Effector memory CD4-positive, alpha-beta T cell (primary cell): ENCODE data around the gene WASHC2C.
"Not testable (repeated sequence)": the region's sequence is repeated elsewhere in the genome, so short reads cannot be mapped to it uniquely, and the experiment has no call there.

Source experiments
- DNase-seq, 3 donors: peaks; one replicate each; pipeline ENCODE4 v3.0.0-alpha.2; 2020
- H3K27ac ChIP-seq: 2 replicates; pipeline ENCODE4 v1.7.0; 2013; ENCODE audit warnings: mild to moderate bottlenecking, low read length, moderate library complexity; ENCODE audit not compliant: insufficient read depth, poor library complexity, severe bottlenecking
- H3K27me3 ChIP-seq: replicated peaks from 2 replicates; pipeline ENCODE4 v1.7.0; 2013; ENCODE audit warnings: mild to moderate bottlenecking, low read length; ENCODE audit not compliant: insufficient read depth, control insufficient read depth, poor library complexity, severe bottlenecking
- H3K36me3 ChIP-seq: 2 replicates; pipeline ENCODE4 v1.7.0; 2013; ENCODE audit warnings: mild to moderate bottlenecking, low read length, moderate library complexity; ENCODE audit not compliant: control insufficient read depth, insufficient read depth
- H3K4me1 ChIP-seq: 2 replicates; pipeline ENCODE4 v1.7.0; 2013; ENCODE audit warnings: low read length, mild to moderate bottlenecking; ENCODE audit not compliant: control insufficient read depth, insufficient read depth, poor library complexity, severe bottlenecking
- H3K4me3 ChIP-seq: 2 replicates; pipeline ENCODE4 v1.7.0; 2013; ENCODE audit warnings: low read length, low read depth, mild to moderate bottlenecking; ENCODE audit not compliant: insufficient read depth, poor library complexity, severe bottlenecking
- H3K9me3 ChIP-seq: 2 replicates; pipeline ENCODE4 v1.7.0; 2013; ENCODE audit warnings: mild to moderate bottlenecking, low read length, moderate library complexity; ENCODE audit not compliant: control insufficient read depth
- total RNA-seq, 3 donors: gene quantifications; one replicate each; lab custom pipeline; 2026; lab: John Stamatoyannopoulos, UW

Gene WASHC2C, protein sequence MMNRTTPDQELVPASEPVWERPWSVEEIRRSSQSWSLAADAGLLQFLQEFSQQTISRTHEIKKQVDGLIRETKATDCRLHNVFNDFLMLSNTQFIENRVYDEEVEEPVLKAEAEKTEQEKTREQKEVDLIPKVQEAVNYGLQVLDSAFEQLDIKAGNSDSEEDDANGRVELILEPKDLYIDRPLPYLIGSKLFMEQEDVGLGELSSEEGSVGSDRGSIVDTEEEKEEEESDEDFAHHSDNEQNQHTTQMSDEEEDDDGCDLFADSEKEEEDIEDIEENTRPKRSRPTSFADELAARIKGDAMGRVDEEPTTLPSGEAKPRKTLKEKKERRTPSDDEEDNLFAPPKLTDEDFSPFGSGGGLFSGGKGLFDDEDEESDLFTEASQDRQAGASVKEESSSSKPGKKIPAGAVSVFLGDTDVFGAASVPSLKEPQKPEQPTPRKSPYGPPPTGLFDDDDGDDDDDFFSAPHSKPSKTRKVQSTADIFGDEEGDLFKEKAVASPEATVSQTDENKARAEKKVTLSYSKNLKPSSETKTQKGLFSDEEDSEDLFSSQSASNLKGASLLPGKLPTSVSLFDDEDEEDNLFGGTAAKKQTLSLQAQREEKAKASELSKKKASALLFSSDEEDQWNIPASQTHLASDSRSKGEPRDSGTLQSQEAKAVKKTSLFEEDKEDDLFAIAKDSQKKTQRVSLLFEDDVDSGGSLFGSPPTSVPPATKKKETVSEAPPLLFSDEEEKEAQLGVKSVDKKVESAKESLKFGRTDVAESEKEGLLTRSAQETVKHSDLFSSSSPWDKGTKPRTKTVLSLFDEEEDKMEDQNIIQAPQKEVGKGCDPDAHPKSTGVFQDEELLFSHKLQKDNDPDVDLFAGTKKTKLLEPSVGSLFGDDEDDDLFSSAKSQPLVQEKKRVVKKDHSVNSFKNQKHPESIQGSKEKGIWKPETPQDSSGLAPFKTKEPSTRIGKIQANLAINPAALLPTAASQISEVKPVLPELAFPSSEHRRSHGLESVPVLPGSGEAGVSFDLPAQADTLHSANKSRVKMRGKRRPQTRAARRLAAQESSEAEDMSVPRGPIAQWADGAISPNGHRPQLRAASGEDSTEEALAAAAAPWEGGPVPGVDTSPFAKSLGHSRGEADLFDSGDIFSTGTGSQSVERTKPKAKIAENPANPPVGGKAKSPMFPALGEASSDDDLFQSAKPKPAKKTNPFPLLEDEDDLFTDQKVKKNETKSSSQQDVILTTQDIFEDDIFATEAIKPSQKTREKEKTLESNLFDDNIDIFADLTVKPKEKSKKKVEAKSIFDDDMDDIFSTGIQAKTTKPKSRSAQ (N-terminal part only)
- 73.7 to 88.3 (median 82.1) reads per million in 3 donors for total RNA-seq

DNA sequence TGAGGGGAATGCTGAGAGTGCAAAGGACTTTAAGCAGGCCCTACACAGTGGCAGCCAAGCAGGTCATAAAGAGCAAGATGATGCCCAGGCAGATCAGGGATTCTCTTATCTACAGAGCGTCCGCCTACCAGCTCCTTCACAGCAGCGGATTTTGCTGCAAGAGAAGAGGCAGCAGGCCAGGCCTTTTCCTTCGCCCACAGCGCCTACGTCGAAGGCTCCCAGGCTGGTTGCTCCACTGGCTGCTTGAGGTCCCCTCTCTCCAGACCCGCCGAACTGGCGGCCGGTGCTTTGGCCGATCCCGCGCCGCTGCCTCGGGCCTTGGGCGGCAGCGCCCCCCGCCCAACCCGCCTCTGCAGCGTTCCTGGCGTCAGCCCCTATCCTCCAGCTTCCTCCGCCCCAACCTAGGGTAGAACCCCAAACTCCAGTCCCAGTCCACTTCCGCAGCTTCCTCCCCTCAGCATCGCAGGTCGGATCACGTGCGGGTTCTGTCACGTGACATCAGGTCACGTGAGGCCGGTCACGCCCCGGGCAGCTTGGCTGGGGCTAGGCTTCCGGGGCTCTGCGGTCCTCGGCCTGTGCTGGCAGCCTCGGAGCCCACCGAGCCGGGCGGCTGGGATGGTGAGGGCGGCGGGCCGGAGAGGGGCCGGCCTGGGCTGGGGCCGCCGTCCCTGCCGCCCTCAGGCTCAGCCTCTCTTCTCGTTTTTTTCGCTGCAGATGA, at the start of gene WASHC2C:
WASHC2C (plus strand) TSS at position 564 of the 718 bp plus-strand sequence; CDS start at position 616, 52 bp downstream.
- Histone ChIP-seq H3K4me3 (peak within 1 kb of the TSS; percentile 64), H3K27ac (peak within 1 kb of the TSS; percentile 53)
- not testable (repeated sequence) for H3K9me3 ChIP-seq, H3K36me3 ChIP-seq, H3K4me1 ChIP-seq, H3K27me3 ChIP-seq
- DNase-seq, result peak; percentile 91 to 99 (median 95)

- not testable (repeated sequence) for H3K4me1 ChIP-seq, DNase-seq, H3K9me3 ChIP-seq, H3K4me3 ChIP-seq, H3K27ac ChIP-seq, H3K27me3 ChIP-seq, H3K36me3 ChIP-seq
These were observed 48.6 kb upstream of the WASHC2C start for GRCh38 chr10:45678467-45678866.

- H3K9me3 ChIP-seq, H3K36me3 ChIP-seq, DNase-seq, H3K4me1 ChIP-seq, H3K27me3 ChIP-seq, H3K27ac ChIP-seq, H3K4me3 ChIP-seq: not testable (repeated sequence)
These were observed 16.8 kb upstream of the WASHC2C start for GRCh38 chr10:45710200-45710796.

GRCh38 chr10:45711223-45711622, 15.8 kb upstream of the WASHC2C start:
- DNase-seq, H3K36me3 ChIP-seq, H3K9me3 ChIP-seq, H3K4me1 ChIP-seq, H3K27me3 ChIP-seq, H3K4me3 ChIP-seq, H3K27ac ChIP-seq: not testable (repeated sequence)

DNA sequence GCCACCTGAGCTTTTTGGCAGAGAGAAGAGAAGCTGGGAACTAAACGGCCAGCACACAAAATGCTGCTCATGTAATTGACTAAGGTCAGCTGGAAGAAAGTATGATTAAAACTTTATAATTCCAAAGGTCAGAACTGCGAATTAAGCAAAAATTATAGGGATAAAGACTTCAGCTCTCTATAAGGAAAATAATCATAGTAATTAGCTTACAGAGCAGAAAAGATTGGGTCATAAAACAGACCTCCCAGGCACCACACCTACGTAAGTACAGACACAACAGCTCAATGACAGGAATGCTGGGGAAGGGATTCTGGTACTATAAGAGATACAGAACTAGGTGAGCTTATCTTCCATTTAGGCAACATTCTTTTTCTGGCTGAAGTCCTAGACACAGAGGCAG, 10.0 kb upstream of the WASHC2C start:
- not testable (repeated sequence) for H3K36me3 ChIP-seq, H3K27me3 ChIP-seq, H3K9me3 ChIP-seq, DNase-seq, H3K27ac ChIP-seq, H3K4me1 ChIP-seq, H3K4me3 ChIP-seq

DNA sequence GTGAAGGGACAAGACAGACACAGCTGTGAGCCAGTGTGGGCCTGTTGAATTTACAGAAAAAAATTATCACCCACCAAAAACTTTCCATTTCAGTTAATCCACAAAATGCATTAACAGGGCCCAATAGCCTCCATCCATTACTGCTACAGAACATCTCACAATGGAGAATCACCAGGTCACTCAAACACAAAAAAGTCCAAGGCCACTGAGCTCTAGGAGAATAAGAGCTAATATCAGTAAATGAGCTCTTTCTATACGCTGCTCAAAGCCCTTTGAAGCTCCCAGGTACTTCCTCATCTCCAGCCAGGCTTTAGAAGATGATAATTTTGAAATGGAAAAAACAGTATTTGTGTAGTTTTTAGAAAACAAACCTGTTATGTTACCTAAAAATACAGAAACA, 9.4 kb upstream of the WASHC2C start:
- H3K27ac ChIP-seq, H3K9me3 ChIP-seq, H3K36me3 ChIP-seq, H3K4me3 ChIP-seq, DNase-seq, H3K4me1 ChIP-seq, H3K27me3 ChIP-seq: not testable (repeated sequence)

GRCh38 chr10:45721503-45721902, 5.6 kb upstream of the WASHC2C start:
- not testable (repeated sequence) for H3K4me1 ChIP-seq, H3K9me3 ChIP-seq, H3K4me3 ChIP-seq, DNase-seq, H3K36me3 ChIP-seq, H3K27ac ChIP-seq, H3K27me3 ChIP-seq

DNA sequence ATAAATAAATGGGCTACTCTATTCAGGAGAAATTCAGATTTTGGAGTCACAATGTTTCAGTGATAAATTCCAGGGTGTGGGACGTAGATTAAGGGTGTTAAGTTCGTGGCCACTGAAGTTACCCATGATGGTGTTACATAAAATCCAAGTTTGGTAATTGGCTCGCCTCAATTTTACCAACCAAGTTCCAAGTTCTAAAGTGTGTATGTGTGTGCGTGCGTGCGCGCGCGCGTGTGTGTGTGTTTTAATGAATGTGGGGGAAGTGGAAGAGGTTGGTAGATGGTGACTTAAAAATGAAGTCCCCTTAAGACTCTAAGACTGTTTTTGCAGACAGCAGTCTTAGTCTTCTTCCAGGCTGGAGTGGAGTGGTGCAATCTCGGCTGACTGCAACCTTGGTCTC, 3.2 kb upstream of the WASHC2C start:
- H3K27ac ChIP-seq, H3K9me3 ChIP-seq, H3K4me1 ChIP-seq, H3K27me3 ChIP-seq, DNase-seq, H3K36me3 ChIP-seq, H3K4me3 ChIP-seq: not testable (repeated sequence)

DNA sequence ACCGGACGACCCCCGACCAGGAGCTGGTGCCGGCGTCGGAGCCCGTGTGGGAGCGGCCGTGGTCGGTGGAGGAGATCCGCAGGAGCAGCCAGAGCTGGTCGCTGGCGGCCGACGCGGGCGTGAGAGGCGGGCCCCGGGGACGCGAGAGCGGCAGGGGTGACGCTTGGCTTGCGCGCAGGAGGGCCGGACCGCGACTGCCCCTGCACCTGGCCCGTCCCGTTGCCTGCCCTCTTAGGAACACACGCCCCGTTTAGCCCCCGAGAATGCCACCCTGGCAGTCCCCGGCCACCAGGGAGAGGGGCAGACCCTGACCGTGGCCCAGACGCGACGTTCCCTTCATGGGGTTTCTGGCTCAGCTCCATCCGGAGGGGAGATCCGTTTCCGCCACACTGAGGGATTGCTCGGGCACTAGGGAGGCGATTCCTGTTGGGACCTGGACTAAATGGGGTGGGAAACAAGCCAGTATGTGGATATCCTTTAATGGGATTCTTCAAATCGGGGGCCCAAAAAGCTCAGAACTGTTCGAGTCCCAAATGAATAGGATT, 427 bp downstream of the WASHC2C start:
- not testable (repeated sequence) for H3K4me1 ChIP-seq, H3K9me3 ChIP-seq, H3K27me3 ChIP-seq, DNase-seq, H3K36me3 ChIP-seq
- peak overlapping the region; percentile 53 for H3K27ac ChIP-seq
- peak overlapping the region; percentile 64 for H3K4me3 ChIP-seq
